ENCODE results near the gene STK39.

The STK39 gene

GRCh38 chr2:168003876-168004275, 243.5 kb downstream of the STK39 start:
- DNase-seq (ENCODE audit: low read depth) = no peak

GRCh38 chr2:168002021-168002553, 245.3 kb downstream of the STK39 start:
- DNase-seq (ENCODE audit: low read depth) = peak; percentile 34

- no peak for DNase-seq (ENCODE audit: low read depth)
Observed at GRCh38 chr2:167992278-167992677, 255.1 kb downstream of the STK39 start.

GRCh38 chr2:167990062-167990461, 257.3 kb downstream of the STK39 start:
- no peak for DNase-seq (ENCODE audit: low read depth)

GRCh38 chr2:167988296-167988695, 259.1 kb downstream of the STK39 start:
- DNase-seq (ENCODE audit: low read depth) = no peak

- DNase-seq (ENCODE audit: low read depth) = no peak
Observed at GRCh38 chr2:167987558-167987957, 259.8 kb downstream of the STK39 start.

- DNase-seq (ENCODE audit: low read depth) = no peak
Observed at GRCh38 chr2:167987026-167987425, 260.4 kb downstream of the STK39 start.

- DNase-seq (ENCODE audit: low read depth) = no peak
Observed at GRCh38 chr2:167986223-167986622, 261.2 kb downstream of the STK39 start.

- DNase-seq (ENCODE audit: low read depth) = no peak
Observed at GRCh38 chr2:167981945-167982344, 265.4 kb downstream of the STK39 start.

- DNase-seq (ENCODE audit: low read depth) = no peak
Observed at GRCh38 chr2:167980439-167980838, 267.0 kb downstream of the STK39 start.

- DNase-seq (ENCODE audit: low read depth) = no peak
Observed at GRCh38 chr2:167972746-167973145, 274.6 kb downstream of the STK39 start.

- DNase-seq (ENCODE audit: low read depth) = no peak
Observed at GRCh38 chr2:167972020-167972419, 275.4 kb downstream of the STK39 start.

GRCh38 chr2:167966937-167967913, 280.2 kb downstream of the STK39 start:
- peak; percentile 16 for DNase-seq (ENCODE audit: low read depth)

- peak; percentile 9 for DNase-seq (ENCODE audit: low read depth)
Observed at GRCh38 chr2:167965907-167966761, 281.3 kb downstream of the STK39 start.

- no peak for DNase-seq (ENCODE audit: low read depth)
Observed at GRCh38 chr2:167964650-167965413, 282.6 kb downstream of the STK39 start.

- no peak for DNase-seq (ENCODE audit: low read depth)
Observed at GRCh38 chr2:167963899-167964649, 283.3 kb downstream of the STK39 start.

GRCh38 chr2:167962436-167963226, 284.8 kb downstream of the STK39 start:
- no peak for DNase-seq (ENCODE audit: low read depth)

GRCh38 chr2:167961536-167962048, 285.8 kb downstream of the STK39 start:
- DNase-seq (ENCODE audit: low read depth) = no peak

- DNase-seq (ENCODE audit: low read depth) = no peak
Observed at GRCh38 chr2:167960089-167960747, 287.2 kb downstream of the STK39 start.
